Measurements from ENCODE around the gene CENPP.

CENPP gene

GRCh38 chr9:92484563-92484962 lies 158.8 kb downstream of the CENPP start:
- POLR2A ChIA-PET = no interaction called here
- DNase-seq (ENCODE audit: extremely low spot score) = no peak
- no peak for TF ChIP-seq SP1 (IDR thresholded peaks at IDR 0.05)
- TF ChIP-seq BHLHE40 (IDR thresholded peaks at IDR 0.05; ENCODE audit: borderline replicate concordance) = no peak
- no peak for TF ChIP-seq FOXM1 (IDR thresholded peaks at IDR 0.05; ENCODE audit: borderline replicate concordance)
- no peak for TF ChIP-seq SUZ12 (IDR thresholded peaks at IDR 0.05)
- no peak for TF ChIP-seq ARNT (IDR thresholded peaks at IDR 0.05)
- no peak for TF ChIP-seq TARDBP (IDR thresholded peaks at IDR 0.05)
- TF ChIP-seq LEF1 (IDR thresholded peaks at IDR 0.05; ENCODE audit: borderline replicate concordance) = no peak
- no peak for TF ChIP-seq FOXK2 (IDR thresholded peaks at IDR 0.05)
- no peak for TF ChIP-seq L3MBTL2 (conservative IDR thresholded peaks at IDR 0.05)
- no peak for TF ChIP-seq ELF4 (IDR thresholded peaks at IDR 0.05)

GRCh38 chr9:92486371-92486770 lies 160.6 kb downstream of the CENPP start:
- no peak for DNase-seq (ENCODE audit: extremely low spot score)
- CTCF ChIA-PET = interaction anchor here (1.0 kb wide), 1 partner anchor 9 kb away, joined by 3 read pairs; no protein-coding TSS in a partner anchor
- TF ChIP-seq SP1 (IDR thresholded peaks at IDR 0.05) (no peak), LEF1 (IDR thresholded peaks at IDR 0.05; ENCODE audit: borderline replicate concordance) (no peak), FOXM1 (IDR thresholded peaks at IDR 0.05; ENCODE audit: borderline replicate concordance) (no peak), TARDBP (IDR thresholded peaks at IDR 0.05) (no peak), HDGF (IDR thresholded peaks at IDR 0.05; ENCODE audit: borderline replicate concordance) (no peak), L3MBTL2 (conservative IDR thresholded peaks at IDR 0.05) (no peak), ZNF384 (IDR thresholded peaks at IDR 0.05) (no peak), BHLHE40 (IDR thresholded peaks at IDR 0.05; ENCODE audit: borderline replicate concordance) (no peak), FOXK2 (IDR thresholded peaks at IDR 0.05) (no peak)
- POLR2A ChIA-PET = no interaction called here

More at GRCh38 chr9:92484563-92484962, 158.8 kb downstream of the CENPP start:
- CTCF ChIA-PET = no interaction called here

- TF ChIP-seq NFRKB (IDR thresholded peaks at IDR 0.05) = no peak
- no peak for TF ChIP-seq FOXK2 (IDR thresholded peaks at IDR 0.05)
- no peak for TF ChIP-seq SP1 (IDR thresholded peaks at IDR 0.05)
- TF ChIP-seq FOXM1 (IDR thresholded peaks at IDR 0.05; ENCODE audit: borderline replicate concordance) = no peak
- TF ChIP-seq PKNOX1 (IDR thresholded peaks at IDR 0.05) = no peak
- no peak for TF ChIP-seq SUZ12 (IDR thresholded peaks at IDR 0.05)
- TF ChIP-seq CTBP1 (IDR thresholded peaks at IDR 0.05; ENCODE audit: borderline replicate concordance) = no peak
- TF ChIP-seq BHLHE40 (IDR thresholded peaks at IDR 0.05; ENCODE audit: borderline replicate concordance) = no peak
- TF ChIP-seq LEF1 (IDR thresholded peaks at IDR 0.05; ENCODE audit: borderline replicate concordance) = no peak
- no peak for TF ChIP-seq HDGF (IDR thresholded peaks at IDR 0.05; ENCODE audit: borderline replicate concordance)
- TF ChIP-seq TARDBP (IDR thresholded peaks at IDR 0.05) = no peak
- TF ChIP-seq L3MBTL2 (conservative IDR thresholded peaks at IDR 0.05) = no peak
- no peak for TF ChIP-seq ZNF384 (IDR thresholded peaks at IDR 0.05)
- TF ChIP-seq ELF4 (IDR thresholded peaks at IDR 0.05) = no peak
- TF ChIP-seq ARNT (IDR thresholded peaks at IDR 0.05) = no peak
- no peak for TF ChIP-seq FOXA1 (IDR thresholded peaks at IDR 0.05)
- no peak for DNase-seq (ENCODE audit: extremely low spot score)
- POLR2A ChIA-PET = no interaction called here
- CTCF ChIA-PET = no interaction called here
Observed at GRCh38 chr9:92488681-92489550, 163.2 kb downstream of the CENPP start.

GRCh38 chr9:92492781-92493401 lies 167.1 kb downstream of the CENPP start:
- DNase-seq (ENCODE audit: extremely low spot score) = no peak
- ChIA-PET CTCF (no interaction called here), POLR2A (no interaction called here)
- TF ChIP-seq LEF1 (IDR thresholded peaks at IDR 0.05; ENCODE audit: borderline replicate concordance) (no peak), FOXM1 (IDR thresholded peaks at IDR 0.05; ENCODE audit: borderline replicate concordance) (no peak), SP1 (IDR thresholded peaks at IDR 0.05) (no peak), PKNOX1 (IDR thresholded peaks at IDR 0.05) (no peak), NFRKB (IDR thresholded peaks at IDR 0.05) (no peak), CTBP1 (IDR thresholded peaks at IDR 0.05; ENCODE audit: borderline replicate concordance) (no peak), FOXA1 (IDR thresholded peaks at IDR 0.05) (no peak), SUZ12 (IDR thresholded peaks at IDR 0.05) (no peak), BHLHE40 (IDR thresholded peaks at IDR 0.05; ENCODE audit: borderline replicate concordance) (no peak)

GRCh38 chr9:92493749-92494387 lies 168.1 kb downstream of the CENPP start:
- TF ChIP-seq TARDBP (IDR thresholded peaks at IDR 0.05) = no peak
- no peak for TF ChIP-seq BHLHE40 (IDR thresholded peaks at IDR 0.05; ENCODE audit: borderline replicate concordance)
- no peak for TF ChIP-seq ZNF384 (IDR thresholded peaks at IDR 0.05)
- TF ChIP-seq HDGF (IDR thresholded peaks at IDR 0.05; ENCODE audit: borderline replicate concordance) = no peak
- TF ChIP-seq L3MBTL2 (conservative IDR thresholded peaks at IDR 0.05) = no peak
- no peak for TF ChIP-seq SUZ12 (IDR thresholded peaks at IDR 0.05)
- TF ChIP-seq FOXM1 (IDR thresholded peaks at IDR 0.05; ENCODE audit: borderline replicate concordance) = no peak
- TF ChIP-seq SP1 (IDR thresholded peaks at IDR 0.05) = no peak
- TF ChIP-seq LEF1 (IDR thresholded peaks at IDR 0.05; ENCODE audit: borderline replicate concordance) = no peak
- TF ChIP-seq ELF4 (IDR thresholded peaks at IDR 0.05) = no peak
- TF ChIP-seq PKNOX1 (IDR thresholded peaks at IDR 0.05) = no peak
- no peak for TF ChIP-seq ARNT (IDR thresholded peaks at IDR 0.05)
- no peak for TF ChIP-seq FOXA1 (IDR thresholded peaks at IDR 0.05)
- CTCF ChIA-PET = no interaction called here
- no peak for DNase-seq (ENCODE audit: extremely low spot score)
- POLR2A ChIA-PET = no interaction called here
